NCI-H345 (cell line): ENCODE measurements around the gene SELENOV.
A peak's percentile ranks its signal among the peaks of the same experiment; 100 is the strongest.

Experiments
- DNase-seq: peaks from one replicate; lab custom pipeline; 2025; lab: John Stamatoyannopoulos, UW

Gene SELENOV

GRCh38 chr19:39558624-39559117 lies 43.7 kb downstream of the SELENOV start:
- peak; percentile 45 for DNase-seq

GRCh38 chr19:39563408-39563807 lies 48.5 kb downstream of the SELENOV start:
- DNase-seq = no peak

GRCh38 chr19:39566064-39566463 lies 51.1 kb downstream of the SELENOV start:
- DNase-seq = no peak

- no peak for DNase-seq
Observed at GRCh38 chr19:39568604-39569003, 53.7 kb downstream of the SELENOV start.
